ENCODE results near the gene PAX6.

The PAX6 gene

DNA sequence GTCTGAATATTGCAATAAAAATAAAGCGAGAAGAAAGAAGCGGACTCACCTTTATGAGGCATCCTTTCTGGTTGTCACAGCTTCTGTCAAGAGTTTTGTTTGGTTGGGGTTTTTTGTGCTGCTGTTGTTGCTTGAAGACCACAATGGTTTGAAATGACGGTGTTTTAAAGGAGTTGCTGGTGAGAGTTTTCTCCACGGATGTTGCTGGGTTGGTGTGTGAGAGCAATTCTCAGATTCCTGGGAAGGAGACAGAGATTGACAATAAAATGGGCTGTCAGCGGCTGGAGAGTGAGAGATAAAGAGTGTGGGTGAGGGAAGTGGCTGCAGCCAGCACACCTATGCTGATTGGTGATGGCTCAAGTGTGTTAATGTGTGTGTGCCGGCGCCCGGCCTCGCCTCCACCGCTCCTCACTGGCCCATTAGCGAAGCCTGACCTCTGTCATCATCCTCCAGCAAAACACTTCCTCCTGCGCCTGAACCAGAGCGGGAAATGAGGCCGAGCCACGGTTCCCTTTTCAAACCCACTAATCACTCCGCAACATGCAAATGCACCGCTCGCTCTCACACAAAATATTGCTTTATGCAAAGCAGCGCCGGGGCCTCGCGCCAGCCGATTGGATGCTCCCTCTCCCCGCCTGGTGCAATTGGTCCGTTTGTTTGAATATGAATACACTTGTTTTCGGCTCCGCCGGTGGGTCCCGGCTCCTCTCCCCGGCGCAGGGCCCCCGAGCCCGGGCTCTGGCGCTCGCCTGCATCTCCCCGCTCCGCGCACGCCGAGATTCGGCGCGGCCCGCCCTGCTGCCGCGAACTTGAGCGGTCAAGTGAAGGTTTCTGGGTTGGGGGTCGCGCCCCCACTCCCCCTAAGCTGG, at the start of gene PAX6:
Gene PAX6, minus strand, starts transcription at position 544 of the 869 bp plus-strand sequence. CDS start 4,911 bp downstream, outside the sequence.
- DNase-seq (ENCODE audit: low read depth), result peak; percentile 24

DNA sequence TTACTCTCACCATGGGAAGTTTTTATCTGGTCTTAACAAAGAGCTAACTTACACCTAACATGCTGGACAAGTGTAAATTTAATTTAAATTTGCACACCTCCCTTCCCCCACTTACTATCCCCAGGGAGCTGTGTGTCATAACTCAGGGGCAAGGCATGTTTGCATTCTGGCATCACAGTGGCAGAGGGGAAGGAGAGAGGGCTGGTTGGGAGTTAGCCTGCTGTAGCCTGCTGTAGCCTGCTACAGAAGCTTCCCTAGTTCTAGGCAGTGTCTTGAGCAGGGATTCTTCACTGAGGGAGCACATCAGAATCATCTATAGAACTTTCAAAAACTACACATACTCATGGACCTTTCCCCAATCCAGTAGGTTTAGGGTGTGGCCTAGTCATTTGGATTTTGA, 49.3 kb upstream of the PAX6 start:
- no peak for DNase-seq (ENCODE audit: low read depth)

GRCh38 chr11:31856248-31856647, 45.1 kb upstream of the PAX6 start:
- no peak for DNase-seq (ENCODE audit: low read depth)

DNA sequence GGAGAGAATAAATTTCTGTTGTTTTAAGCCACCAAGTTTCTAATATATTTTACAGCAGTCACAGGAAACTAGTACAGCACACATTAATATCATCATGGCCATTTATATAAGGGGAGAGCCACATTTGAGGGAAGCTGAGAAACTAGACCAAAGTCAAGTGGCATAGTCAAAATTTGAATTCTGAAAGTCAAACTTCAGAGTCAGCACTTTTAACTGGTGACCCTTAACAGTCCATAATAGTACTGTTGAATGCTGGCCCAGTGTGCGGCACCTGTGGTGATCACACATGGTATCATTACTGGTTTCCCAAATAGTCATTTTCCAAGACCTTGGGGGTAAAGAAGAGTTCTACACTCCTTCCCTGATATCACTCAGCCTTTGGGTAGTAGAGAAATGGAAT, 44.3 kb upstream of the PAX6 start:
- DNase-seq (ENCODE audit: low read depth), result no peak

DNA sequence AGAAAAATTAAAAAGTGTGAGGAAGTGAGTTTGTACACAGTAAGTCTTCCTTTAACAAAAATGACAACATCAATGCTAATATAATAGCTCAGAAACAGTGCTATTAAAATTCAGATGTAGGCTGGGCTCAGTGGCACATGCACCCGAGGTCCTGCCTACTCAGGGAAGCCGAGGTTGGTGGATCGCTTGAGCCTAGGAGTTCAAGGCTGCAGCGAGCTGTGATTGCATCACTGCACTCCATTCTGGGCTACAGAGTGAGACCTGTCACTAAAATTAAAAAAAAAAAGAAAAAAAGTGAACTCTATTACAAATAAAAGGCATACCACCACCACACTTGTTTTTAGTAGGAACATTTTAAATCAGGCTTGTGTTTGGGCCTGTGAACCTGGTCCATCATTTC, 39.2 kb upstream of the PAX6 start:
- no peak for DNase-seq (ENCODE audit: low read depth)

- DNase-seq (ENCODE audit: low read depth), result no peak
These were observed 36.6 kb upstream of the PAX6 start for GRCh38 chr11:31847761-31848160.

DNA sequence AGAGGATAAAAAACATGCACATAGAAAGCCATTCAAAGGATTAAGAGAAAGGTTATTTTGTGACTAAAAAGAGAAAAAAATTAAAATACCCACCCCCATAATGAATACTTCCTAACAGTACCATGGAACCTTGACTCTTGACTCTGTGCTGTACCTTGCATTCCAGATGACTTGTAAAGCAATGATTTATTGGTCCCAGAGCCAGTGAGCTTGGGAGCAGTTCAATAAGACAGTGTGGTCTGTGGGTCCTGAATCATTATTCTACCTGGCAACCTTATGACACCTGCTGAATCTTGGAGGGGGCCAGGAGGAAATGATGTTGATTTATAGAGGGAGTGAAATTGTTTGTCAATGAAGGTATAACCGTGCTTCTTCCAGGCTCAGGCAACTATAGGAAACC, 34.2 kb upstream of the PAX6 start:
- DNase-seq (ENCODE audit: low read depth), result no peak

GRCh38 chr11:31844351-31844750, 33.2 kb upstream of the PAX6 start:
- no peak for DNase-seq (ENCODE audit: low read depth)

DNA sequence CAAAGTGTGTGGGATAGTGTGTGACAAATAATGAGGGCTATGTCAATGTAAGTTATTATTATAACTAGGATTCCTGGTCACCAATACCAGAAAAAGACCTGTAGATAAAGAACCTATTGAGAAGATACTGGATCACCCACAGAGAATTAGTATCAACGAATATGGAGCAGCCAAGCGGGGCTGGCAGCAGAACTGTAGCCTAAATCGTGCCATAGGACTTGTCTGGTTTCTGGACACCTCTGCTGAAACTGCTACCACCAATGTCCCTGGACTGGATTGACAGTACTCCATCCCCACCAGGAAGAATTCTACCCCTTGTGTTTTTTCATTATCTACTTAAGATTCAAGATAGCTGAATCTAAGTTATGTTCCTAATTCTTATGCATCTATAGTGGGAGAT, 30.3 kb upstream of the PAX6 start:
- DNase-seq (ENCODE audit: low read depth), result no peak

DNA sequence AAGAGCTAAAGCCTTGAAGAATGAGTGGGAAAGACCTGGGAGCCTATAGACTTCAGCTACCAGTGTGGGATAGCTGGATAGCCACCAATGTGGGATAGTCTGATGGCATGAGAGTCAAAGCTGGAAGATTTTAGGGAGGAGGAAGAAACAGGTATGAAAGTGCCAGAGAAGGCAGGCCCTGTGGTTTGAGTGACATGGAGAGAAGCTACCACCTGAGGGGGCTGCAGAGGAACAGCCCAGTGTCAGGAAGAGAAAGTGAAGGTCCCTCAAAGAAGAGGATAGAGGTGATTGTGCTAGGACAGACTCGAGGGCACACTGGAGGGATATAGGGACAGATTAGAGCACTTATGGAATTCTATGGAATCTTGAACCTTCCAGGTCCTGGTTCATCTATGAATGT, 23.1 kb upstream of the PAX6 start:
- no peak for DNase-seq (ENCODE audit: low read depth)

DNA sequence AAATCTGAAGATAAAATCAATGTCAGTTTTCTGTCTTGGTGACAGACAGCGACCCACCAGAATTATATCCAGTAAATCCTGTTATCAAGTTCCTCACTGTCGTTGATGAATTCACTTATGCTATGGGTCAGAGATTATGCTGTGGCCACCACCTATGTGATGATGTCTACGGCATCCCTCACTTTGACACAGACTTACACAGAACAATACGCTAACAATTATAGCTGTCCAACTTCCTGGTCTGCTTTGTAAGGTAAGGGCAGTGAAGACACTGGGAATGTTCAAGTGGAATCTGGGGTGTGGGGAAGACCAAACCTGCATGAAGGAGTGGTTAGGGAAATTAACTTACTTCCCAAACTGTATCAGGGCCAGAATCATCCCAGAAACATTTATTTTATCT, 19.3 kb upstream of the PAX6 start:
- no peak for DNase-seq (ENCODE audit: low read depth)

DNA sequence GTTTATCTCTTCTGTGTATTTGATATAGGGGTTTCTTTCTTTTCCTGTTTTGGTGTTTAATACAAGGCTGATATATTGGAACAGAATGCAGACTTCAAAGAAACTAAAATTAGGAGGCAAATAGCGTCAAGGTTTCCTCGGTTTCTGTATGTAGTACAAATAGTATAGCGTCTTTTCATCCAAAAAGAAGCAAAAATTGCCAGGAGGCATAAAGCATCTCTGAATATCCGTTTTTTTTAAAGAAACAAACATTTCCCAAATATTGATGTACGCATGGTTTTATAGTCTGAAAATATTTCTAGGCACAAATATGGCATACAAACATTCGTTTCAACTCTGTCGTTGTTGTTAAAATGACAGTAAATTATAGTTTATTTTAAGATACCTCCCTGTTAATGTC, 17.1 kb upstream of the PAX6 start:
- no peak for DNase-seq (ENCODE audit: low read depth)

GRCh38 chr11:31827455-31828206, 16.5 kb upstream of the PAX6 start:
- DNase-seq (ENCODE audit: low read depth), result no peak

DNA sequence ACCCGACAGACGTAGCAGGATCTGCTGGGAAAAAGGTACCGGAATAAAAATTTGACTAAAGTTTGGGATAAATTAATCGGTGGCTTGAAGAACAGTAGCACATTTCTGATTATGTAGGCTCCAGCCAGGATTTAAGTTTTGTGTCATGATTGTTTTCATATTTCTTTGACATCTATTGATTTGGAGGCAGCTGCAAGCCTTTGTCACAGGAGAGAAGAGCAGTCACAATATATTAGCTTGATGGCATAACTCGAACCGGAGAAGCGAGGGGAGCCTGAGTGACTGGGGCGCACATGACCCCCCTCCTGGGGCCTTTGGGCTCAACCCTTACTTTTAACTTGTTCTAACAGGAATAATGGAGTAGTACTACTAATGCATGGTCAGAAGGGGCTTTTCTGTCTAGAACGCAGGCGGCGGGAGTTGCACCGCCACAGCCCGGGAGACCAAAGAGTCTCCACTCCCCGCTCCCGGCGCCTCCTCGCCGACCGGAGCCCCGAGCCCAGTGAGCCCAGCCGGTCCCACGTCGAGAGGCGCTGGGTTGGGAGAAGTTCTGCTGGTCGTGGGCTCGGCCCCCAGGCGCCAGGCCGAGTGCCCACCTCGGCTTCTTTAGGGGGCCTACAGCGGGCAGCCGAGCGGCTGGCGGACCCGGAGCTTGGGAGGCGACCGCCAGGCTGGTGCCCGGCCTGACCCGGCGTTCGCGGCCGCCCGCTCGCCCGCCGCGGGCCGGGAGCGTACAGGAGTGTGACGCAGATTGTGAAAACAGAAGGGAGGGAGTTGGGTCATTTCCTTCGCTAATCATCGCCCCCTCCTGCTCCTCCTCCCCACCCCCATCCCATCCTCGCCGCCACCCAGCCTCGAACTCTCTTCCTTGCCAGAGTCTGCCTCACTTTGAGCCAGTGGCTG, 15.7 kb upstream of the PAX6 start:
- no peak for DNase-seq (ENCODE audit: low read depth)

DNA sequence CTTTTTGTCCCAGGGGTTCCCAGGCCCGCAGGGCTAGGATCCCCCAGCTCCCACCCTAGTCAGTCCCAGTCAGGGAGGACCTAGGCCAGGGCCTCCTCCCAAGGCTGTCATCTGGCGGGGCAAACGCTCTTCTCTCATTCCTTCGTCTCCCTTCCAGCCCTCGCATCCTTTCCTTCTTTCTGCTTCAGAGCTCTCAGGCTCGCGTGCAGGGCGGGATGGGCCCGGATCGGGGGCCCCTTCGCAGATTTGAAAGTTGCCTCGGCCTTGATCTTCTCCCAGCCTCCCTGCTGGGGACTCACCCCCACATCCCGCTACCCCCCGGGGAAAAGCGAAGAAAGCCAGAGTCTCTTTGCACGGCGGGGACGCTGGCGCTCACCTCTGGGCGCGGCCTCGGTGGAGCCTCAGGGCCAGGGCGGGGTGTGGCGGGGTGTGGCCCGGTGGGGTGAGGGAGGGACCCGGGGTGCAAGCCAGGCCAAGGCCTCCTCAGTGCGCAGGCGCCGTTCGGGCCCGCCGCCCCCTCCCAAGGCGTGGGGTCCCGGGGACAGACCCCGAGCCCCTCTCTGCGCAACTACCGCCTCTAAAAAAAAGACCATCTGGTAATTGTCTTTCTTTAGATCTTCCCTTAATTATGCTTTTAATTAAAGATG, 14.8 kb upstream of the PAX6 start:
- DNase-seq (ENCODE audit: low read depth), result no peak

- DNase-seq (ENCODE audit: low read depth), result no peak
These were observed 14.0 kb upstream of the PAX6 start for GRCh38 chr11:31824879-31825837.

- DNase-seq (ENCODE audit: low read depth), result no peak
These were observed 13.3 kb upstream of the PAX6 start for GRCh38 chr11:31824332-31824878.

GRCh38 chr11:31823644-31824331, 12.7 kb upstream of the PAX6 start:
- no peak for DNase-seq (ENCODE audit: low read depth)

DNA sequence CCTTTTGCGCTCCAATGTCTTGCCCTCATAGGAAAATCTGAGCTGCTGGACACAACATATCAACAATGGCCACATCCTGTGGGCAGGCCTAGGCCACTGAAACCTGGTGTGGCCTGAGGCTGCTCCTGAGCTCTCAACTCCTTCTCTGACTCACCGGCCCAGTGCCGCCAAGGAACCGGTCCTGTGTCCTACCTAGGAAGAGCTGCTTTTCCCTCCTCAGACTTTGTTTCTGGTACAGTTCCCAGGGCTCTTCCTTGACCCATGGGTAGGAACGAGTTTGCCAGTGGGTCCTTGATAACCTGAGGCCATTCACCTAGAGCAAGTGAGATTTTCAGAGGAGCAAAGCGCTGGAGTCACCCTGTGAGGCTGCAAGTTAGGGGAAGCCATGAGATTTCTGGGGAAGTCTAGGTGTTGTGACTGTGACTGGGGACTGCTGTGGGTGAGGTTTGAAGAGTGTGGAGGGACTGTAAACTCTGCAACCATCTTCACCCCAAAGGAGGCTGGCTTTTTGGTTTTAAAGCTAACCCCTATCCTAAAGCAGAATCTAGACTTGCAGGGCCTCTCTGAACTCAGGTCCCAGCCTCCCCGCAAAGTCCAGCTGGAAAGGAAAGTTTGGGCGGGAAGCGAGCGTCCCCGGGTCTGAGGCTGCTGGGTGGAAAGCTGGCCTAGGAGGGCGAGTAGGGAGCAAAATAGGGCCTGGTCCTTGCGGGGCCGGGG, 12.0 kb upstream of the PAX6 start:
- DNase-seq (ENCODE audit: low read depth), result no peak

Data from T-helper 22 cell (primary cell).